Activated CD8-positive, alpha-beta memory T cell treated with anti-CD3 and anti-CD28 coated beads, Interleukin-2, amount 50 U/mL, for 24 hours (primary cell): ENCODE data around the gene DYRK1B.
A peak's percentile ranks its signal among the peaks of the same experiment; 100 is the strongest.
"Not testable (repeated sequence)": the region's sequence is repeated elsewhere in the genome, so short reads cannot be mapped to it uniquely, and the experiment has no call there.

ENCODE experiments used
- DNase-seq: peaks from one replicate; pipeline ENCODE4 v3.0.0-alpha.2; 2020; ENCODE audit errors: extremely low read depth

Gene DYRK1B

GRCh38 chr19:39810424-39810823 lies 23.5 kb downstream of the DYRK1B start:
- DNase-seq = no peak

DNA sequence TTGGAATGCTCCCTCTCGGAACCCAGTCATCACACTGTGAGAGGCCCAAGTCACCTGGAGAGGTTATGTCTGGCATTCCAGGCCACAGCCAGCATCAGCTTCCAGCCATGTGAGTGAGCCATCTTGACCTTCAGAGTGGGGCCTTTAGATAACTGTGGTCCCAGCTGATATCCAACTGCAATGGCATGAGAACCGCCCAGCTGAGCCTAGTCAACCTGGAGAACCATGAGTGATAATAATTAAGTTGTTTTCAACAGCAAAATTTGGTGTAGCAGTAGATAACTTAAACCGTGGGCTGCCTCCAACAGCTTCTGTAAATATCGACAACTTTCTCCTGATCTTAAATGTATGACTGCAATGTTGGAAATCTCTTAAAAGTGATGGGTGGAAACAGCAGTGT lies 24.6 kb downstream of the DYRK1B start:
- DNase-seq = no peak

- not testable (repeated sequence) for DNase-seq
These were observed 25.3 kb downstream of the DYRK1B start for GRCh38 chr19:39808688-39809087.

- DNase-seq = no peak
These were observed 26.1 kb downstream of the DYRK1B start for GRCh38 chr19:39807846-39808364.

DNA sequence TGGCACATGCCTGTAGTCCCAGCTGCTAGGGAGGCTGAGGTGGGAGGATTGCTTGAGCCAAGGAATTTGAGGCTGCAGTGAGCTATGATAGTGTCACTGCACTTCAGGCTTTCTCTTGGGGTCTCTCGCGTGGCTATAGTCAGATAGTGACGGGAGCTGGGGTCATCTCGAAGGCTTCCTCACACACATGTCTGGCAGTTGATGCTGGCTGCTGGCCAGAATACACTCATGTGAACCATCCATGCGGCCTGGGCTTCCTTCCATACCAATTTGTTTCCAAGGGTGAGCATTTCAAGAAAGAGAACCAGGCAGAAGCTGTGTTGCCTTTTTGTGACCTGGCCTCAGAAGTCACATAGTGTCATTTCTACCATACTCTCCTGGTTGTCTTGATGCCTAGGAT lies 28.9 kb downstream of the DYRK1B start:
- no peak for DNase-seq

- DNase-seq = no peak
These were observed 31.0 kb downstream of the DYRK1B start for GRCh38 chr19:39802958-39803357.

GRCh38 chr19:39797083-39797482 lies 36.9 kb downstream of the DYRK1B start:
- no peak for DNase-seq

DNA sequence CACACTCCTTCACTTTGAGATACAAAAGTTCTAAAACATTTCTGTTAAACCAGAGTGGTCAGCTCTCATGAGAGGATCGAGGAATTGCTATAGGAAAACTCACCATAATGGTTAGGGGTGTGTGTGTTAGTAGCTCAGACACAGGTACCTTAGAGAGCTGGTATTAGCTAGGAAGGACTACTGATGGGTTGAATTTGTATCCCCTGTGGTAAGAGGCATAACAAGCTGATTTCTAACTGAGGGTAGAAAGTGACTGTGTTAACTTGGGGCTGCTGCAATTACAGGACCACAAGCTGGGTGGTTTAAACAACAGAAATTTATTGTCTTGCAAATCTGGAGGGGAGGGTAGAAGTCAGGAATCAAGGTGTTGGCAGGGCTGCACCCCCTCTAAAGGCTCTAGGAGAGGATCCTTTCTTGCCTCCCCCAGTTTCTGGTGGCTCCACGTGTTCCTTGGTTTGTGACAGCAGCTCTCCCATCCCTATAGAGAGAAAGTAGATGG lies 37.9 kb downstream of the DYRK1B start:
- DNase-seq = no peak

DNA sequence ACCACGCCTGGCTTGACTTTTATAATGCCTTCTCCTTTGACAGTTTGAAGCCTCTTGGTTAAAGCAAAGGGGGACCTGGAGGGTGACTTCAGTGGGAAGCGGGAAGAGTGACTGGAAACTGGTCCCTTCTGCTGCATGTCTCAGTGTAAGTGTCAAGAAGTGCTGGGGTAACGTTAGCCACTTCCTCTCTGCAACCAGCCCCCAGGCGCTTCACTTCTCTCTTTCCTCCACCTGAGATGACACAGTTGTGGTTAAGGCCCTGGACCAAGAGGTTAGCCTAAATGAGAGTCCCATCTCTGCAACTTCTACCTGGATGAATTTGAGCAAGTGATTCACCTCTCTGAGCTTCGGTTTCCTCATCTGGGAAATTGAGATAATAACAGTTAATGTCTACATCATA lies 39.0 kb downstream of the DYRK1B start:
- DNase-seq = no peak

DNA sequence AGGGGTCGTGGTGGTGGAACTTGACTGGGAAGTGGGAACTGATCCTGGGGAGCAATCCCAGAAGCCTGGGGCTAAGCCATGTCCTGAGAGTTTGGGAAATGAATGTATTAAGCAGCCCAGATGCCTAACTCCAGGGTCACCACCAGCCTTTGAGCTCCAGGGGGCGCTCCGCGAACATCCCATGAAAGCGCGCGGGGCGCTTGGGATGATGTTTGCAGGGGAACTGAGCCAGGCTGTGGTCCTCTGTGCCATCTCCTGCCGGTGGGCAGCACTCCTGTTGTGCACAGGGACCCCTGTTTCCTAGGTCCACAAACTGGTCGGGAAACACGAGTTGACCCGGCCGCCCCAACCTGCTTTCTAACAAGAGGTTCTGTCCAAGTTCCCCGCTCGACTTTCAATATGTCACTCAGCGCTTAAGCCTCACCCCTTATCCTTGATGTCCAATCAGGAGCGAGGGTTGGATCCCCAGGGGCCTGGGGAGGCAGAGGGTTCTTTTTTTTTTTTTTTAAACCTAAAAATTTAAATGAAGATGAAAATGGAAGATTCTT lies 40.9 kb downstream of the DYRK1B start:
- peak; percentile 39 for DNase-seq

GRCh38 chr19:39788244-39788643 lies 45.7 kb downstream of the DYRK1B start:
- DNase-seq = no peak

GRCh38 chr19:39780894-39781293 lies 53.1 kb downstream of the DYRK1B start:
- no peak for DNase-seq

GRCh38 chr19:39778763-39779162 lies 55.2 kb downstream of the DYRK1B start, which contains the start of gene LEUTX:
Gene LEUTX, plus strand, starts transcription at chr19:39778854. Its CDS starts 67 bp downstream, at chr19:39778921.
- DNase-seq = no peak
